Fibroblast of skin of abdomen (primary cell): ENCODE measurements around the gene RUNX1.
A peak's percentile ranks its signal among the peaks of the same experiment; 100 is the strongest.

Source experiments
- DNase-seq: peaks from one replicate; pipeline ENCODE4 v3.0.0-alpha.2; 2013

The RUNX1 gene

GRCh38 chr21:34890724-34891612 lies 158.1 kb downstream of the RUNX1 start:
- peak; percentile 69 for DNase-seq

DNA sequence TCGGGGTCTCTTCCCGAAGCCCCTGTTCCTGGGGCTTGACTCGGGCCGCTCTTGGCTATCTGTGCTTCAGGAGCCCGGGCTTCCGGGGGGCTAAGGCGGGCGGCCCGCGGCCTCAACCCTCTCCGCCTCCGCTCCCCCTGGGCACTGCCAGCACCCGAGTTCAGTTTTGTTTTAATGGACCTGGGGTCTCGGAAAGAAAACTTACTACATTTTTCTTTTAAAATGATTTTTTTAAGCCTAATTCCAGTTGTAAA lies 158.7 kb downstream of the RUNX1 start:
- no peak for DNase-seq

- peak; percentile 87 for DNase-seq
These were observed 159.2 kb downstream of the RUNX1 start for GRCh38 chr21:34889676-34890469.

DNA sequence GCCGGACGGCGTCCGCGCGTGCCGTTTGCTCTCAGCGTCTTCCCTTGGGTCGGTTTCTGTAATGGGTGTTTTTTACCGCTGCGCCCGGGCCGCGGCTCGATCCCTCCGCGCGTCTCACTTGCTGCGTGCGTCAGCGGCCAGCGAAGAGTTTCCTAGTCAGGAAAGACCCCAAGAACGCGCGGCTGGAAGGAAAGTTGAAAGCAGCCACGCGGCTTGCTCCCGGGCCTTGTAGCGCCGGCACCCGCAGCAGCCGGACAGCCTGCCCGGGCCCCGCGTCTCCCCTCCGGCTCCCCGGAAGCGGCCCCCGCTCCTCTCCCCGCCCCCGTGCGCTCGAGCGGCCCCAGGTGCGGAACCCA lies 159.8 kb downstream of the RUNX1 start:
- peak; percentile 80 for DNase-seq

DNA sequence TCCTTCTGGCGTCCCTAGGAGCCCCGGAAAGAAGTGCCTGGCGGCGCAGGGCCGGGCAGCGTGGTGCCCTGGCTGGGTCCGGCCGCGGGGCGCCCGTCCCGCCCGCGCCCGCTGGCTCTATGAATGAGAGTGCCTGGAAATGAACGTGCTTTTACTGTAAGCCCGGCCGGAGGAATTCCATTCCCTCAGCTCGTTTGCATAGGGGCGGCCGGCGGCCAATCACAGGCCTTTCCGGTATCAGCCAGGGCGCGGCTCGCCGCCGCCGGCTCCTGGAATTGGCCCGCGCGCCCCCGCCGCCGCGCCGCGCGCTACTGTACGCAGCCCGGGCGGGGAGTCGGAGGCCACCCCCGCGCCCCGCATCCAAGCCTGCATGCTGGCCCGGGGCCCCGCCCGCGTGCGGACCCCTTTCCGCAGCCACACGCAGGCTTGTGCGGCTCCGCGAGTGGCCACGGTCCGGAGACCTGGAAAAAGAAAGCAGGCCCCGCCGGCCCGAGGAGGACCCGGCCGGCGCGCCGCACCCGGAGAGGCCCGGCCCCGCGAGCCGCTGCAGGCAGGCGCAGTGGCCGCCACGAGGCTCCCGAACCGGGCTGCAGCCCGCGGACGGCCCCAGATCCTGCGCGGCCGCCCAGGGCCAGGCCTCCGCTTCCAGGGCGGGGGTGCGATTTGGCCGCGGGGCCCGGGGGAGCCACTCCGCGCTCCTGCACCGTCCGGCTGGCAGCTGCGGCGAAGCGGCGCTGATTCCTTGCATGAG lies 160.4 kb downstream of the RUNX1 start:
- DNase-seq, result peak; percentile 98

DNA sequence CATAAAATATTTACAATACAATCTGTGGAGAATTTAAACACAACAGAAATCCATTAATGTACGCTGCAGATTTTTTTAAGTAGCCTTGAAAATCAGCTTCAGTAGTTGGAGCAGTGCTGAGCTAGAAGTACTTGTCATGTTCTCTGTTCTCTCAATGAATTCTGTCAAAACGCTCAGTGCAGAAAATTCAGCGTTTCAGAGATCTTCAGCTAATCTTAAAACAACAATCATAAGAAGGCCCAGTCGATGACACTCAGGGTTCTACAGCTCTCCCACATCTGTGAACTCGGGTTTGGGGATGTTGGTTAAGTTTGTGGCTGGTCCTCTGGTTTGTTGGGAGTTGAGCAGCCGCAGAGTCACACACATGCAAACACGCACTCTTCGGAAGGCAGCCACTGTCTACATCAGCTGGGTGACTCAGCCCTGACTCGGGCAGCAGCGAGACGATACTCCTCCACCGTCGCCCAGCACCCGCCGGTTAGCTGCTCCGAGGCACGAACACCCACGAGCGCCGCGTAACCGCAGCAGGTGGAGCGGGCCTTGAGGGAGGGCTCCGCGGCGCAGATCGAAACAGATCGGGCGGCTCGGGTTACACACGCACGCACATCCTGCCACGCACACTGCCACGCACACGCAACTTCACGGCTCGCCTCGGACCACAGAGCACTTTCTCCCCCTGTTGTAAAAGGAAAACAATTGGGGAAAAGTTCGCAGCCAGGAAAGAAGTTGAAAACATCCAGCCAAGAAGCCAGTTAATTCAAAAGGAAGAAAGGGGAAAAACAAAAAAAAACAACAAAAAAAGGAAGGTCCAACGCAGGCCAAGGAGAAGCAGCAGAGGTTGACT lies 161.2 kb downstream of the RUNX1 start:
- DNase-seq, result peak; percentile 97

DNA sequence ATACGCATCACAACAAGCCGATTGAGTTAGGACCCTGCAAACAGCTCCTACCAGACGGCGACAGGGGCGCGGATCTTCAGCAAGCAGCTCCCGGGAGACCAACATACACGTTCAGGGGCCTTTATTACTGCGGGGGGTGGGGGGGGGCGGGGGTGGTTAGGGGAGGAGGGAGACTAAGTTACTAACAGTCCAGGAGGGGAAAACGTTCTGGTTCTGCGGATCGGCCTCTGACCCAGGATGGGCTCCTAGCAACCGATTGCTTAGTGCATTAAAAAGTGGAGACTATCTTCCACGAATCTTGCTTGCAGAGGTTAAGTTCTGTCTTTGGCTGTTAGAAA lies 162.0 kb downstream of the RUNX1 start:
- no peak for DNase-seq

- DNase-seq, result no peak
These were observed 162.6 kb downstream of the RUNX1 start for GRCh38 chr21:34886240-34887104.

- no peak for DNase-seq
These were observed 163.4 kb downstream of the RUNX1 start for GRCh38 chr21:34885626-34886239.

- no peak for DNase-seq
These were observed 164.0 kb downstream of the RUNX1 start for GRCh38 chr21:34885125-34885524.

DNA sequence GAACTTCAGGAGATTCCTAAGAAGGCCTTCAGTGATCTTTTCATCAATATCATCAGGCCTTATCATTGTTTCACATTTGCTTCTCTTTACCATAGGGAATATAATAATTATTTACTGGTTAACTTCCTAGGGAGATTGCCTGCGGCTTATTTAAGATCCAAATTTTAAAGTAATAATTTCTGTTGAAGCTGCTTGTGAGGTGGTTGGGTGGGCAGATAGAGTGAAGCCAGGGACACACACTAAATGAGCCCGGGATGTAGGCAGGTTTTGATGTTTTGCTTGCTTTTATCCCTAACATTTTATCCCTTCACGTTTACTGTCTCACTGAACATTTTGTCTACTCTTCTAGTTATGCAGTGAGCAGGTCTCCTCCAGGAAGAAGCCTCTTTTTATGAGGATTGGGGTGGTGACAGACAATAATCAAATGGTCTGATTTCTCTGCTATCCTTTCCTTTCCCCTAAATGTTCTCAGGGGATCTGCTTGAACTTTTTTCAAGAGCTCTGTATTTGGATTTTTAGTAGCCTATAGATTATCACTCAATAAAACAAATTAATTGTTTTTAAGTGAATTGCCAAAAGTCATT lies 164.7 kb downstream of the RUNX1 start:
- DNase-seq, result no peak

DNA sequence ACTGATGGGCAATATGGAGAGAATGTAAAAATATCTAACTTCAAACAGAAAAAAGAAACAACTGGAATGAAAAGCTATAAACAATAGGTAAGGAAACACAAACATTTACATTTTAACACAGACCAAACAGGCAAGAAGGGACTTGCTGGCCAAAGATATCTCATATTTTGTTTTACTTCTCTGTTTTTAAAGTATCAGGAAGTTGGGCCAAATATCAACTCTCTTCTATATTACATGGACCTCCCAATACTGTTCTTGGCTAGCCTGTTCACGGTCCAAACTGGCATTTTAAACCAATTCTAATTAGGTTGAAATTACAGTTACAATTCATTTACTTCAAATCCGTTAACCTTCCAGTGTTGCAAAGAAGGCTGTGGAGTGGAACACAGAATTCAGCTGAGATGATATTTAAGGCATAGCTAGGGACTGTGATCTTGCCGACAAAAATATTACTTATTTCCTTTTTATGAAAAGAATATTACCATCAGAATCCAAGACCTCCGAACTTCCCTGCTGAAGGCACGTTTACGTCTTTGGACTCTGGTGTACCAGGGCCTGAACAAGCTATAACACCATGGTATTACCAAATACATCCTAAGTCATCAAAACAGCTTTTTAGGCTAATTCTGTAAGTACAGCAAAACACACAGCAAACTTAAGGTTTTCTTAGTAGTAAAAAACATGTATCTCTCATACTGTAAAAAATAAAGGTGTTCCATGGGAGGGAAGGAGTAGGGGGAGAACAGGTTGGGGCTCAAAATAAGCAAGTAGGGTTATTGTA lies 165.4 kb downstream of the RUNX1 start:
- no peak for DNase-seq

DNA sequence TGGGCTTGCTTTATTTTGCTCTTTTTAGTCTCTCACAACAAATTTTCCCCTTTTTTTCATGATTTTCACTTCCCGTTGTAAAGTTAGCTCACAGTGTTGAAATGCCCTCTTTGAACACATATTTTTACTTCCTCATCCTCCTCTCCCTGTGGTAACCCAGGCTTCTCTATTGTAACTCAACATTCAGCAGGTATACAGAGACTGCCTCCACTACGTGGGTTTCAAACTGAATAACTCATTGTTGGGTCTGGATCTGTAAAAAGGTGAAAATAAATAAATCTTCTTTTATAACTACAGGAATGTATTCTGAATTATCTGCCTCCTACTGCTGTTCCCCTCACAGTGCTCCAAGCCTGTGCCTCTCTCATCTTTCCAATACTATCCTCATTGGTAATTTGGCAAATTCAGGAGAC lies 166.4 kb downstream of the RUNX1 start:
- DNase-seq, result no peak

DNA sequence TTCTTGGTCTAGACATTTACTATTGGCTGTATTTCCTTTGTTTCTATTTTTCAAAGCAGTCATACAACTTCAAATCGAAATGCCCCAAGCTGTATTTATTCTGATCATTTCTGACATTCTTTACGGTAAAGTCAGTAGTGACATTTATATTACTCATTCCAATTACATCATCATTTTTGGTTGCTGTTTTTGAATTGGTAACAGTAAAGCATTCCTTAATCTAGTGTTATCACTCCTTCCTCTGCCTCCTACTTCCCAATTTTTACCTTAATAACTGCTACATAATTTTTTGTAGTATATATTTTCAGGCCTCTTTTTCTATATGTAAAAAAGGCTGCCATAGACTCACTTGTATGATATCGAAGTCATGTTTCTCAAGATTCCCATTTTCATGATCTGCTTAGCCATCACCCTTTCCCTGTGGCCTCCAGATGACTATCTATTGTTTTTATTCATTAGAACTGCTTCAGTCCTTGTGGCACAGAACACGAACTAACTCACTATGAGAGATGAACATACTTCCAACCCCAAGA lies 167.2 kb downstream of the RUNX1 start:
- peak; percentile 86 for DNase-seq

DNA sequence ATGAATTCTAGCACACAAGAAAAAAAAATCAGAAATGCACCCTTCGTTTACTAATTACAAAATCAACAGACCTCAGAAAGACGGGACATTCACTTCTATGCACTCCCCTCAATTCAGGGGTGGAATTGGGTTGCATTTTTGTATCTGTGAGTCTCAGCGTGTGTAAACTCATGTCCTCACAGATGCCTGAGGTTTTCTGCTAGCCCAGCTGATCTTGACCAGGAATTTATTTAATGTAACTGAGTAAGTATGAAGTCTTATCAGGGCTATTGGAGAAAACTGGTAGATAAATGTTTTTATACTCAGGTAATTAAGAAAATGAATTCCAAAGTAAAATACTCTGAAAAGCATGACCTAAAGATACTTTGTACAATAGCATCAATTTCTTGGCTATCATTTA lies 167.7 kb downstream of the RUNX1 start:
- DNase-seq, result peak; percentile 80

DNA sequence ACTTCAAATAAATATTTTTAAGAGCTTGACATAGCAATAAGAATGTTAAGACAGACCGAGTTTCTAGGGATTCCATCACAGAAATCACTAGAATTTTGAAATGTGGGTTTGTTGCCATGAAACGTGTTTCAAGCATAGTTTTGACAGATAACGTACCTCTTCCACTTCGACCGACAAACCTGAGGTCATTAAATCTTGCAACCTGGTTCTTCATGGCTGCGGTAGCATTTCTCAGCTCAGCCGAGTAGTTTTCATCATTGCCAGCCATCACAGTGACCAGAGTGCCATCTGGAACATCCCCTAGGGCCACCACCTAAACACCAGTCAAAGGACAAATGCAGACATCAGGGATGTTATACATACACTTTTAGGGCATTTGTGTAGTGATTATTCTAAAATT lies 168.7 kb downstream of the RUNX1 start:
- no peak for DNase-seq

GRCh38 chr21:34878940-34879339 lies 170.2 kb downstream of the RUNX1 start:
- DNase-seq, result no peak

GRCh38 chr21:34878501-34878900 lies 170.6 kb downstream of the RUNX1 start:
- DNase-seq, result no peak

DNA sequence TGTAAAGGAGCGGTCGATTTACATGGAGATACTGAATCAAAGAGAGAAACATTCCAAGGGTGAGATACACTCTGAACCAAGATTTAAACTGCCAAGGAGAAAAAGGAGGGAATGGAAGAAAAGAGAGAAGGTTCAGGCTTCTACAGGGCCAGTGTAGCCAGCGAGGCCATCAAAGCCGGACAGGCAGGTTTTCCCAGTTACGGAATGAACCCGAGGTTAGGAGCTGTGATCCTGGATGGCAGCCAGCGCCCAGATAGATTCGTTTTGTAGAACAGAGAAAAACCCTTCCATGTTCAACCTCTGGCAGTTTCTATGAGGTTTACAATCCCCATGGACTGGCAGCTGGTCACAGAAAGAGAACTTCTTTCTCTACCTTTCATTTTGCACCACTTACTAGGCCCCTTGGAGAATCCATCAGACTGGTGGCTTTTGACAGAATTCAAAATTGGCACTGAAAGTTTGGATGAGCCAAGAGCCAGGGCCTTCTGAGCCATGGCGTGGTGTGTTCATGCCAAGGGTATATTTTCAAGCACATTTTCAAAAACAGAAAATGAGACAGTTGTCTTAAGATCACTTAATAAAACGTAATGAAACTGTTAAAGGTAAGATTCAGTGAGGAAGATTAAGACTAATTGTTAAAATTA lies 171.5 kb downstream of the RUNX1 start:
- DNase-seq, result no peak
